ENCODE results near the gene AGAP1.

DNA sequence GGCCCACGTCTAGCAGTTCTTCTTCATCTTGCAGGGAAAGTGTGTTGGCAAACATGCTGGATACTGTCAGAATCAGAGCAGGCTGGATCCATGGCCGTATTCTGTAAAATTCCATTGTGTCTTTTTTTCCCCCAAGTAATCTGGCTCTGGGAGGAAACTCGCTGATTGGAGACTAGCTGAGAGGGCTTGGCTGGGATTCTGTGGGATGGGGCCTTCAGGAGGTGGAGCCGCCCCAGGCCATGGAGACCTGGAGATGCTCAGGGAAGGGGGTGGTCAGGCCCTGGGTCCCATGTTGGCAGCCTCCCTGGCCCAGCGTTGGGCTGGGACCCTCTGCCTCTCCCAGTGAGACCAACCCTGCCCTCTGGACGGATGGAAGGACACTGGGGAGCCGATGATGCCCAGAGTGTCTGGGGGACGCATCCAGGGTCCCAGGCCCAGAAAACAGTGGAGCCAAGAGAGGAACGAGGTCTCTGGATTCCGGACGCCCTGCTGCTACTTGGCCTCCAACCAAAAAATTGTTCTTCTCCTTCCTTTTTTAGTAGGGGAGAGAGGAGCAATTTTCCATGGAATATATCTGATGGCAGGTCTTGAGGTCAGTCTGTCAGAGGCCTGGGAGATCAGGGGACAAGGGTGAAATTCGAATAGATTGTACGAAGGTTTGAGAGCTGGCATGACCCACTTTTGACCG, 114.5 kb downstream of the AGAP1 start:
- TF ChIP-seq, protein P1, sequence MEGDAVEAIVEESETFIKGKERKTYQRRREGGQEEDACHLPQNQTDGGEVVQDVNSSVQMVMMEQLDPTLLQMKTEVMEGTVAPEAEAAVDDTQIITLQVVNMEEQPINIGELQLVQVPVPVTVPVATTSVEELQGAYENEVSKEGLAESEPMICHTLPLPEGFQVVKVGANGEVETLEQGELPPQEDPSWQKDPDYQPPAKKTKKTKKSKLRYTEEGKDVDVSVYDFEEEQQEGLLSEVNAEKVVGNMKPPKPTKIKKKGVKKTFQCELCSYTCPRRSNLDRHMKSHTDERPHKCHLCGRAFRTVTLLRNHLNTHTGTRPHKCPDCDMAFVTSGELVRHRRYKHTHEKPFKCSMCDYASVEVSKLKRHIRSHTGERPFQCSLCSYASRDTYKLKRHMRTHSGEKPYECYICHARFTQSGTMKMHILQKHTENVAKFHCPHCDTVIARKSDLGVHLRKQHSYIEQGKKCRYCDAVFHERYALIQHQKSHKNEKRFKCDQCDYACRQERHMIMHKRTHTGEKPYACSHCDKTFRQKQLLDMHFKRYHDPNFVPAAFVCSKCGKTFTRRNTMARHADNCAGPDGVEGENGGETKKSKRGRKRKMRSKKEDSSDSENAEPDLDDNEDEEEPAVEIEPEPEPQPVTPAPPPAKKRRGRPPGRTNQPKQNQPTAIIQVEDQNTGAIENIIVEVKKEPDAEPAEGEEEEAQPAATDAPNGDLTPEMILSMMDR (IDR thresholded peaks at IDR 0.05; ENCODE audit: low read depth, low read length, missing input control) = no peak
- TF ChIP-seq YY1 (IDR thresholded peaks at IDR 0.05) (no peak), TAF1 (conservative IDR thresholded peaks at IDR 0.05) (no peak), GABPA (IDR thresholded peaks at IDR 0.05 in 1 of 2, conservative IDR thresholded peaks at IDR 0.05 in 1 of 2) (no peak), JUND (IDR thresholded peaks at IDR 0.05) (no peak), RXRA (IDR thresholded peaks at IDR 0.05) (no peak), RAD21 (IDR thresholded peaks at IDR 0.05) (no peak), SP1 (IDR thresholded peaks at IDR 0.05) (no peak)
- TF ChIP-seq, protein P2, sequence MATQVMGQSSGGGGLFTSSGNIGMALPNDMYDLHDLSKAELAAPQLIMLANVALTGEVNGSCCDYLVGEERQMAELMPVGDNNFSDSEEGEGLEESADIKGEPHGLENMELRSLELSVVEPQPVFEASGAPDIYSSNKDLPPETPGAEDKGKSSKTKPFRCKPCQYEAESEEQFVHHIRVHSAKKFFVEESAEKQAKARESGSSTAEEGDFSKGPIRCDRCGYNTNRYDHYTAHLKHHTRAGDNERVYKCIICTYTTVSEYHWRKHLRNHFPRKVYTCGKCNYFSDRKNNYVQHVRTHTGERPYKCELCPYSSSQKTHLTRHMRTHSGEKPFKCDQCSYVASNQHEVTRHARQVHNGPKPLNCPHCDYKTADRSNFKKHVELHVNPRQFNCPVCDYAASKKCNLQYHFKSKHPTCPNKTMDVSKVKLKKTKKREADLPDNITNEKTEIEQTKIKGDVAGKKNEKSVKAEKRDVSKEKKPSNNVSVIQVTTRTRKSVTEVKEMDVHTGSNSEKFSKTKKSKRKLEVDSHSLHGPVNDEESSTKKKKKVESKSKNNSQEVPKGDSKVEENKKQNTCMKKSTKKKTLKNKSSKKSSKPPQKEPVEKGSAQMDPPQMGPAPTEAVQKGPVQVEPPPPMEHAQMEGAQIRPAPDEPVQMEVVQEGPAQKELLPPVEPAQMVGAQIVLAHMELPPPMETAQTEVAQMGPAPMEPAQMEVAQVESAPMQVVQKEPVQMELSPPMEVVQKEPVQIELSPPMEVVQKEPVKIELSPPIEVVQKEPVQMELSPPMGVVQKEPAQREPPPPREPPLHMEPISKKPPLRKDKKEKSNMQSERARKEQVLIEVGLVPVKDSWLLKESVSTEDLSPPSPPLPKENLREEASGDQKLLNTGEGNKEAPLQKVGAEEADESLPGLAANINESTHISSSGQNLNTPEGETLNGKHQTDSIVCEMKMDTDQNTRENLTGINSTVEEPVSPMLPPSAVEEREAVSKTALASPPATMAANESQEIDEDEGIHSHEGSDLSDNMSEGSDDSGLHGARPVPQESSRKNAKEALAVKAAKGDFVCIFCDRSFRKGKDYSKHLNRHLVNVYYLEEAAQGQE (IDR thresholded peaks at IDR 0.05) = no peak
- TF ChIP-seq, protein P3, sequence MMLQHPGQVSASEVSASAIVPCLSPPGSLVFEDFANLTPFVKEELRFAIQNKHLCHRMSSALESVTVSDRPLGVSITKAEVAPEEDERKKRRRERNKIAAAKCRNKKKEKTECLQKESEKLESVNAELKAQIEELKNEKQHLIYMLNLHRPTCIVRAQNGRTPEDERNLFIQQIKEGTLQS (IDR thresholded peaks at IDR 0.05) = no peak
- TF ChIP-seq, protein P4, sequence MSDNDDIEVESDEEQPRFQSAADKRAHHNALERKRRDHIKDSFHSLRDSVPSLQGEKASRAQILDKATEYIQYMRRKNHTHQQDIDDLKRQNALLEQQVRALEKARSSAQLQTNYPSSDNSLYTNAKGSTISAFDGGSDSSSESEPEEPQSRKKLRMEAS (IDR thresholded peaks at IDR 0.05) = no peak

Measured in liver (tissue), 3 donors.